A549 treated with CORT108297 at 1 μM for 4 hours (cell line): Measurements from ENCODE around the gene GTF3C5. TPM values are rescaled to one million over a fixed set of nuclear protein-coding genes. Genes with fewer than 3 reads are reported as not detected.

ENCODE experiments used
- total RNA-seq: library from RNA; stranded (reverse); fragments of 200-300 nt; extraction: Qiagen RNA extraction; gene quantifications from 5 replicates; pipeline ENCODE4 v1.2.3, GENCODE V29; 2022

GTF3C5 gene
- 56.9 to 72.3 TPM (median 67.6 TPM) in 5 replicates for total RNA-seq

GRCh38 chr9:133030317-133031129 is at the start of gene GTF3C5:
TSS of gene GTF3C5 (plus strand) at chr9:133030997. CDS start at chr9:133031012, 15 bp downstream.

GRCh38 chr9:133061764-133062145 is 31.0 kb downstream of the GTF3C5 start, which contains the start of gene CEL:
TSS of gene CEL (plus strand) at chr9:133061981. CDS start at chr9:133062003, 22 bp downstream.

Other genes with a start within 250 kb of the GTF3C5 start
- gene AK8, start 152.7 kb upstream of the GTF3C5 start, total RNA-seq, result 0.81 to 1.4 TPM (median 0.96 TPM) in 5 replicates
- 4.8 to 5.2 TPM (median 5.1 TPM) in 5 replicates for gene SPACA9, start 152.1 kb upstream of the GTF3C5 start, total RNA-seq
- gene TSC1, start 86.4 kb upstream of the GTF3C5 start, total RNA-seq, result 14.9 to 19.5 TPM (median 16.1 TPM) in 5 replicates
- 0.03 to 0.14 TPM (median 0.12 TPM) in 3 of 5 replicates, not detected in the others for gene GFI1B, start 52.3 kb upstream of the GTF3C5 start, total RNA-seq
- gene CEL, start 31.0 kb downstream of the GTF3C5 start, total RNA-seq, result 0.50 to 0.75 TPM (median 0.65 TPM) in 5 replicates
- 18.7 to 29.5 TPM (median 28.0 TPM) in 5 replicates for gene RALGDS, start 90.2 kb downstream of the GTF3C5 start, total RNA-seq
- gene GBGT1, start 132.9 kb downstream of the GTF3C5 start, total RNA-seq, result 1.3 to 3.0 TPM (median 2.6 TPM) in 5 replicates
- gene OBP2B, start 178.3 kb downstream of the GTF3C5 start, total RNA-seq, result not detected in 5 replicates
- gene ABO, start 244.2 kb downstream of the GTF3C5 start, total RNA-seq, result not detected in 5 replicates